Heart right ventricle (tissue), 16 donors: ENCODE results near the gene ANKIB1. TPM values are rescaled to one million over a fixed set of nuclear protein-coding genes. Genes with fewer than 3 reads are reported as not detected.

Experiments used
- ATAC-seq, 8 donors: fragments of 200-7000 bp; cut with Tn5 transposase; one replicate each; pipeline ENCODE4 v1.9.1; 2020; ENCODE audit warnings: mild to moderate bottlenecking in 8 of 8, moderate library complexity in 8 of 8, moderate number of reproducible peaks in 1 of 8
- DNase-seq, 2 donors: peaks; one replicate each; pipeline ENCODE4 v3.0.0-alpha.2; 2020
- H3K27ac ChIP-seq, 10 donors: fragments of 200-600 bp; sonication (generic) in 2 of 10; one replicate each; pipeline versions ENCODE4 v1.5.0 to v1.8.0; 2020 to 2022; ENCODE audit warnings: mild to moderate bottlenecking in 3 of 10
- H3K27me3 ChIP-seq, 7 donors: fragments of 200-600 bp; one replicate each; pipeline ENCODE4 v1.8.0; 2021 to 2022; ENCODE audit warnings: mild to moderate bottlenecking in 2 of 7
- H3K36me3 ChIP-seq, 9 donors: fragments of 200-600 bp; sonication (generic) in 1 of 9; one replicate each; pipeline versions ENCODE4 v1.5.0 to v1.8.0; 2020 to 2022; ENCODE audit warnings: mild to moderate bottlenecking in 2 of 9
- H3K4me1 ChIP-seq, 9 donors: fragments of 200-600 bp; sonication (generic) in 1 of 9; one replicate each; pipeline versions ENCODE4 v1.5.0 to v1.8.0; 2020 to 2022; ENCODE audit warnings: mild to moderate bottlenecking in 4 of 9
- H3K4me3 ChIP-seq, 10 donors: fragments of 200-600 bp; sonication (generic) in 2 of 10; one replicate each; pipeline versions ENCODE4 v1.5.0 to v1.8.0; 2020 to 2022; ENCODE audit warnings: mild to moderate bottlenecking in 7 of 10, moderate library complexity in 2 of 10
- H3K9me3 ChIP-seq, 11 donors: fragments of 200-600 bp in 10 of 11; sonication (generic) in 2 of 11; one replicate each; pipeline versions ENCODE4 v1.5.0 to v1.8.0; 2013 to 2022; ENCODE audit warnings: mild to moderate bottlenecking in 2 of 11, control low read depth in 1 of 11, moderate library complexity in 1 of 11
- WGBS, 2 donors: extraction: QIAGEN DNeasy Blood & Tissue Kit; methylation state at CpG; one replicate each; pipeline ENCODE4 v1.1.7; 2013; ENCODE audit warnings: inconsistent platforms in 1 of 2; 5-methylcytosine and 5-hydroxymethylcytosine counted together
- intact Hi-C, 10 donors: fragments of 100-400 bp; cut with DNase I; formaldehyde crosslinking; loops; one replicate each; pipeline versions ENCODE4 v1.11.1 to v1.14.2; 2022
- polyA plus RNA-seq, 2 donors: library from polyadenylated mRNA; stranded (reverse); fragments of 200-250 nt; gene quantifications; one replicate each; pipeline ENCODE4 v1.2.3, GENCODE V29; 2013
- total RNA-seq, 10 donors: library from RNA; stranded (reverse); fragmentation: NEBNext Ultra II Directional in 3 of 10; extraction: Animal tissue kit (Norgen Biotek cat#: 25700) in 3 of 10; gene quantifications; one replicate each; pipeline versions ENCODE4 v1.2.1 to v1.2.4, GENCODE V29; 2021 to 2023
- TF ChIP-seq, protein P1 (sequence below), 9 donors: fragments of 200-600 bp; sonication (generic) in 2 of 9; IDR thresholded peaks; one replicate each; pipeline versions ENCODE4 v1.5.0 to v1.8.0; 2021 to 2022; ENCODE audit warnings: antibody characterized with exemption in 9 of 9, mild to moderate bottlenecking in 5 of 9, moderate library complexity in 1 of 9
- donor health status: Arrhythmogenic right ventricular cardiomyopathy.
- donor health status: ischemic (EF 13 %, LVEDD 7.1; RV severe dilation, severe dysfunction).
- donor health status: healthy with polysubstance abuse.
- donor health status: DM: no; HTN: yes; CAD: no.
- donor health status: DM: no; HTN: no; CAD: no.
- donor health status: ischemic (EF 25% LVEDD 6.9; RV normal size, moderate dysfunction).
- donor health status: ischemic (EF 25% LVEDD 5.7; RV mildly dilated, moderate dysfunction).
- donor health status: healthy.
- donor health status: DM: yes; HTN: yes; CAD: no.
- donor health status: Ischemic cardiomyopathy.
- donor health status: ischemic (EF 35%, LVEDD 5.7; RV mildly dilated, moderate dysfunction).
- donor health status: nonischemic (EF 11% LVEDD 7.7; RV severe dilation, severe dysfunction).
- donor health status: DM: yes; HTN: yes; CAD: no.
- donor health status: PGD.
- donor health status: ischemic (EF 29% LVEDD 5.4; RV normal size, mild dysfunction).
- donor health status: nonischemic (EF 23%, LVEDD 6.1; RV moderate dilation, normal function).

The ANKIB1 gene
- total and polyA plus RNA-seq, 12 donors: 5.5 to 71.0 (median 41.1) TPM

- Histone ChIP-seq H3K27me3 (no peaks in the 10 kb centered on the region), H3K9me3 (peaks cover 0 to 6% (median 0%) of the 10 kb centered on the region in 11 donors), H3K27ac (no peak overlapping the region), H3K4me3 (no peak overlapping the region), H3K36me3 (peaks cover 0 to 72% (median 11%) of the 10 kb centered on the region in 9 donors), H3K4me1 (no peaks in the 10 kb centered on the region)
- WGBS, 2 donors: 77 to 79% methylated on average over 2 of the region's 2 CpGs
- TF ChIP-seq, protein P1, sequence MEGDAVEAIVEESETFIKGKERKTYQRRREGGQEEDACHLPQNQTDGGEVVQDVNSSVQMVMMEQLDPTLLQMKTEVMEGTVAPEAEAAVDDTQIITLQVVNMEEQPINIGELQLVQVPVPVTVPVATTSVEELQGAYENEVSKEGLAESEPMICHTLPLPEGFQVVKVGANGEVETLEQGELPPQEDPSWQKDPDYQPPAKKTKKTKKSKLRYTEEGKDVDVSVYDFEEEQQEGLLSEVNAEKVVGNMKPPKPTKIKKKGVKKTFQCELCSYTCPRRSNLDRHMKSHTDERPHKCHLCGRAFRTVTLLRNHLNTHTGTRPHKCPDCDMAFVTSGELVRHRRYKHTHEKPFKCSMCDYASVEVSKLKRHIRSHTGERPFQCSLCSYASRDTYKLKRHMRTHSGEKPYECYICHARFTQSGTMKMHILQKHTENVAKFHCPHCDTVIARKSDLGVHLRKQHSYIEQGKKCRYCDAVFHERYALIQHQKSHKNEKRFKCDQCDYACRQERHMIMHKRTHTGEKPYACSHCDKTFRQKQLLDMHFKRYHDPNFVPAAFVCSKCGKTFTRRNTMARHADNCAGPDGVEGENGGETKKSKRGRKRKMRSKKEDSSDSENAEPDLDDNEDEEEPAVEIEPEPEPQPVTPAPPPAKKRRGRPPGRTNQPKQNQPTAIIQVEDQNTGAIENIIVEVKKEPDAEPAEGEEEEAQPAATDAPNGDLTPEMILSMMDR (IDR thresholded peaks at IDR 0.05): no peak
- intact Hi-C loops: no loop called here
- DNase-seq (no peak), ATAC-seq (no peak)
These were observed 116.4 kb downstream of the ANKIB1 start for GRCh38 chr7:92362131-92362530.

DNA sequence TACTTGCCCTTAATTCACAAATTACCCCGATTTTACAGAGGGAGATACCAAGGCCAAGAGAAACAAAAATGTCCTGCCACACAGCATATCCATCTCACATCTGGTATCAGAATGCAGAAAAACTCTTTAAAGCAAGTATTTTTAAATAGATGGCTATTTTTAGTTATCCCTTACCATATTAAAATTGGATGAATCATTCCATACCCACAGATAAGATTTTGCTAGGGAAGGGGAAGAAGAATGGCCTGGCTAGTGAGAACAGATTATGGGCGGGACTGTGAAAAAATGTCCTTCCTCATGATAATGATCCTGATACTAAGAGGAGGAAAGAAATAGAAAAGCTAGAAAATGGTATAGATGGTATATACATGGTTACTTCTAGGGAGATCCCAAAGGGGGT, 121.0 kb downstream of the ANKIB1 start:
- TF ChIP-seq, protein P1 (IDR thresholded peaks at IDR 0.05): no peak
- Histone ChIP-seq H3K4me1 (no peaks in the 10 kb centered on the region), H3K27me3 (no peaks in the 10 kb centered on the region), H3K4me3 (no peak overlapping the region), H3K27ac (no peak overlapping the region), H3K9me3 (no peaks in the 10 kb centered on the region), H3K36me3 (peaks cover 0 to 70% (median 13%) of the 10 kb centered on the region in 9 donors)
- intact Hi-C loops: no loop called here
- ATAC-seq (no peak), DNase-seq (no peak)
- WGBS, 2 donors: 76 to 82% methylated on average over 2 of the region's 2 CpGs

DNA sequence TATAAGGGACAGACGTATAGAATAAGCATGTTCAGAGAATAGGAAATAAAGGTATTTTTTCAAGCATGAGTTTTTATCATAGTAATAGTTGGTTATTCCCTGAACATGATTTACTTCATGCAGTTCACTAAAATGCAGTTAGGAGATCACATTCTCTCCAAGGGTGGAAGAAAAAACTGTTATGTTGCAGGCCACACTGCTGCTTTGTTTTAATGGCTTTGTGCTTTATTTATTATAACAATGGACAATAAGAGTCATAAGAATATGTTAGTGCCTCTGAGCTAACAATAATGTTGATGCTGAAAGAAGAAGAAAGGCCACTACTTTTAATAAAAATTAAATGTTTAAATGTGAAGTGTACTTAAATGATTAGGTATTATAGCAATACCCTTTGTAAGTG, 123.0 kb downstream of the ANKIB1 start:
- WGBS, 2 donors: 81 to 84% methylated on average over 1 of the region's 1 CpG
- H3K9me3 ChIP-seq: no peaks in the 10 kb centered on the region
- ATAC-seq (no peak), DNase-seq (no peak)
- peaks cover 0 to 71% (median 9%) of the 10 kb centered on the region in 9 donors for H3K36me3 ChIP-seq
- TF ChIP-seq, protein P1 (IDR thresholded peaks at IDR 0.05): no peak
- H3K4me1 ChIP-seq: no peaks in the 10 kb centered on the region
- H3K4me3 ChIP-seq: no peak overlapping the region
- no peak overlapping the region for H3K27ac ChIP-seq
- no peaks in the 10 kb centered on the region for H3K27me3 ChIP-seq
- intact Hi-C loops: no loop called here

DNA sequence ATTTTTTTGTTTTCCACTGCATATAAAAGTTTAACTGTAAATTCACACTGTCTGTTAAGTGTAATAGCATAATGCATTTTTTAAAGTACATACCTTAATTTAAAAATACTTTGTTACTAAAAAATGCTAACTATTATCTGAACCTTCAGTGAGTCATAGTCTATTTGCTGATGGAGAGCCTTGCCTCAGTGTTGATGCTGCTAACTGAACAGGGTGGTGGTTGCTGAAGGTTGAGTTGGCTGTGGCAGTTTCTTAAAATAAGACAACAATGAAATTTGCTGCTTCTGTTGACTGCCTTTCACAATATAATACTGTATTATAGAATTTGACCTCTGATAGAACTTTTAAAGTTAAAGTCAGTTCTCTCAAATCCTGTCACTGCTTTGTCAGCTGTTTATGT, 129.2 kb downstream of the ANKIB1 start:
- intact Hi-C loops: loop anchor here in 1 of 10 donors (10.0 kb wide), 1 partner anchor 130 kb away; the partner anchor contains the start of genes ANKIB1 and KRIT1
- Histone ChIP-seq H3K9me3 (no peaks in the 10 kb centered on the region), H3K27ac (no peak overlapping the region), H3K4me1 (no peaks in the 10 kb centered on the region), H3K4me3 (no peak overlapping the region), H3K27me3 (no peaks in the 10 kb centered on the region), H3K36me3 (peaks cover 0 to 68% (median 9%) of the 10 kb centered on the region in 9 donors)
- DNase-seq (no peak), ATAC-seq (no peak)
- TF ChIP-seq, protein P1 (IDR thresholded peaks at IDR 0.05): no peak
